HepG2 (cell line): ENCODE measurements around the gene PTCD3. TPM values are rescaled to one million over a fixed set of nuclear protein-coding genes. Genes with fewer than 3 reads are reported as not detected.

ENCODE experiments used
- ARHGAP35 ChIP-seq: sonication (generic); formaldehyde crosslinking; IDR thresholded peaks from 2 replicates; pipeline ENCODE4 v1.9.0; 2022; ENCODE audit warnings: mild to moderate bottlenecking, inconsistent platforms, moderate library complexity, missing genetic modification reagents, borderline replicate concordance
- ATF3 ChIP-seq: sonication (generic); formaldehyde crosslinking; IDR thresholded peaks from 2 replicates; pipeline ENCODE4 v1.4.0; 2020; ENCODE audit warnings: missing genetic modification reagents
- BHLHE40 ChIP-seq: IDR thresholded peaks from 2 replicates; pipeline ENCODE4 v1.6.1; 2011; ENCODE audit warnings: low read length, improper control_type of control experiment
- KLF12 ChIP-seq: sonication (generic); formaldehyde crosslinking; IDR thresholded peaks from 2 replicates; pipeline ENCODE4 v1.4.0; 2020; ENCODE audit warnings: missing genetic modification reagents, borderline replicate concordance
- MTERF4 ChIP-seq: sonication (generic); formaldehyde crosslinking; IDR thresholded peaks from 2 replicates; pipeline ENCODE4 v1.8.0; 2023; ENCODE audit warnings: mild to moderate bottlenecking, missing genetic modification reagents
- RBM22 ChIP-seq: fragments of 200-400 bp; formaldehyde crosslinking; optimal IDR thresholded peaks from 2 replicates; pipeline ENCODE3; 2017; ENCODE audit warnings: mild to moderate bottlenecking, low read length, moderate library complexity
- SRY ChIP-seq: sonication (generic); formaldehyde crosslinking; IDR thresholded peaks from 2 replicates; pipeline ENCODE4 v1.8.0; 2022; ENCODE audit warnings: mild to moderate bottlenecking, missing genetic modification reagents
- TBX3 ChIP-seq: fragments of 450-650 bp; IDR thresholded peaks from 2 replicates; pipeline ENCODE4 v1.6.1; 2017; ENCODE audit warnings: antibody characterized with exemption, mild to moderate bottlenecking, inconsistent platforms, borderline replicate concordance
- TRIM24 ChIP-seq: sonication (generic); formaldehyde crosslinking; IDR thresholded peaks from 2 replicates; pipeline ENCODE4 v1.8.0; 2022; ENCODE audit warnings: mild to moderate bottlenecking, missing genetic modification reagents
- ZC3H4 ChIP-seq: sonication (generic); formaldehyde crosslinking; IDR thresholded peaks from 2 replicates; pipeline ENCODE4 v1.4.0; 2020; ENCODE audit warnings: missing genetic modification reagents, borderline replicate concordance
- ZFYVE20 ChIP-seq: sonication (generic); formaldehyde crosslinking; IDR thresholded peaks from 2 replicates; pipeline ENCODE4 v1.8.0; 2023; ENCODE audit warnings: low read depth, mild to moderate bottlenecking, moderate library complexity, missing genetic modification reagents, borderline replicate concordance
- ZKSCAN1 ChIP-seq: fragments of 150-350 bp; IDR thresholded peaks from 2 replicates; pipeline ENCODE4 v1.6.1; 2014; ENCODE audit warnings: low read length
- ZNF10 ChIP-seq: sonication (generic); formaldehyde crosslinking; IDR thresholded peaks from 2 replicates; pipeline ENCODE4 v1.4.0; 2020; ENCODE audit warnings: mild to moderate bottlenecking, low read depth, missing genetic modification reagents, borderline replicate concordance
- ZNF253 ChIP-seq: sonication (generic); formaldehyde crosslinking; IDR thresholded peaks from 2 replicates; pipeline ENCODE4 v1.8.0; 2022; ENCODE audit warnings: mild to moderate bottlenecking, missing genetic modification reagents, borderline replicate concordance
- ZNF362 ChIP-seq: sonication (generic); formaldehyde crosslinking; IDR thresholded peaks from 2 replicates; pipeline ENCODE4 v1.4.0; 2020; ENCODE audit warnings: missing genetic modification reagents, mild to moderate bottlenecking, borderline replicate concordance
- ZNF543 ChIP-seq: sonication (generic); formaldehyde crosslinking; IDR thresholded peaks from 2 replicates; pipeline ENCODE4 v1.4.0; 2020; ENCODE audit warnings: mild to moderate bottlenecking, missing genetic modification reagents
- ZNF569 ChIP-seq: sonication (generic); formaldehyde crosslinking; IDR thresholded peaks from 2 replicates; pipeline ENCODE4 v1.5.0; 2020; ENCODE audit warnings: mild to moderate bottlenecking, missing genetic modification reagents, moderate library complexity, borderline replicate concordance
- ZNF598 ChIP-seq: sonication (generic); formaldehyde crosslinking; IDR thresholded peaks from 2 replicates; pipeline ENCODE4 v1.5.1; 2020; ENCODE audit warnings: mild to moderate bottlenecking, missing genetic modification reagents, borderline replicate concordance
- ZNF747 ChIP-seq: sonication (generic); formaldehyde crosslinking; IDR thresholded peaks from 2 replicates; pipeline ENCODE4 v1.8.1; 2023; ENCODE audit warnings: missing genetic modification reagents, mild to moderate bottlenecking, borderline replicate concordance
- ZNF772 ChIP-seq: sonication (generic); formaldehyde crosslinking; IDR thresholded peaks from 2 replicates; pipeline ENCODE4 v1.5.0; 2020; ENCODE audit warnings: mild to moderate bottlenecking, missing genetic modification reagents
- ZNF776 ChIP-seq: sonication (generic); formaldehyde crosslinking; IDR thresholded peaks from 2 replicates; pipeline ENCODE4 v1.4.0; 2020; ENCODE audit warnings: mild to moderate bottlenecking, missing genetic modification reagents
- polyA plus RNA-seq, 8 experiments: library from polyadenylated mRNA; depleted of rRNA in 3 of 8; stranded (reverse) in 7 of 8; unstranded in 1 of 8; fragments of >200 nt; fragmentation: Illumina TruSeq in 4 of 8; extraction: Trizol in 4 of 8; gene quantifications; 2 replicates each; pipeline versions ENCODE4 v1.2.1 to v1.2.3, GENCODE V29; 2011 to 2016; ENCODE audit warnings: low read depth in 4 of 8, missing spikeins in 1 of 8, mixed read lengths in 1 of 8; ENCODE audit not compliant: insufficient read depth in 1 of 8
- total RNA-seq, 5 experiments: library from RNA; depleted of rRNA; stranded (reverse); fragments of >200 nt; fragmentation: Illumina TruSeq; extraction: Trizol; gene quantifications; 2 replicates each; pipeline ENCODE4 v1.2.3, GENCODE V29; 2016; ENCODE audit warnings: low read depth in 1 of 5
- TF ChIP-seq, protein P1 (sequence below): fragments of 450-650 bp; IDR thresholded peaks from 2 replicates; pipeline ENCODE4 v1.6.1; 2017
- TF ChIP-seq, protein P2 (sequence below): IDR thresholded peaks from 2 replicates; pipeline ENCODE4 v1.6.1; 2016; ENCODE audit warnings: missing biosample characterization, missing genetic modification reagents, low read depth

PTCD3 gene
- total and polyA plus RNA-seq, 2 of the 13 experiments (the other 11 are each of a cell fraction or from before 2014, with no cell fraction given): 124 to 309 TPM

GRCh38 chr2:86105252-86105968, 625 bp upstream of the PTCD3 start, which contains the start of gene POLR1A (continued):
- TF ChIP-seq, protein P1, sequence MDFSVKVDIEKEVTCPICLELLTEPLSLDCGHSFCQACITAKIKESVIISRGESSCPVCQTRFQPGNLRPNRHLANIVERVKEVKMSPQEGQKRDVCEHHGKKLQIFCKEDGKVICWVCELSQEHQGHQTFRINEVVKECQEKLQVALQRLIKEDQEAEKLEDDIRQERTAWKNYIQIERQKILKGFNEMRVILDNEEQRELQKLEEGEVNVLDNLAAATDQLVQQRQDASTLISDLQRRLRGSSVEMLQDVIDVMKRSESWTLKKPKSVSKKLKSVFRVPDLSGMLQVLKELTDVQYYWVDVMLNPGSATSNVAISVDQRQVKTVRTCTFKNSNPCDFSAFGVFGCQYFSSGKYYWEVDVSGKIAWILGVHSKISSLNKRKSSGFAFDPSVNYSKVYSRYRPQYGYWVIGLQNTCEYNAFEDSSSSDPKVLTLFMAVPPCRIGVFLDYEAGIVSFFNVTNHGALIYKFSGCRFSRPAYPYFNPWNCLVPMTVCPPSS: no peak
- TF ChIP-seq ZNF10 (CRISPR knock-in tag) (no peak), ZNF543 (CRISPR knock-in tag) (no peak), MTERF4 (CRISPR knock-in tag) (peak; percentile 44; the same call in 1 of the 2 replicates), BHLHE40 (no peak), ZNF253 (CRISPR knock-in tag) (no peak), ATF3 (CRISPR knock-in tag) (no peak), ZNF772 (CRISPR knock-in tag) (peak; percentile 67; the same call in 1 of the 2 replicates), ZFYVE20 (CRISPR knock-in tag) (no peak), ZKSCAN1 (no peak), KLF12 (CRISPR knock-in tag) (no peak), ZNF362 (CRISPR knock-in tag) (no peak), ZNF747 (CRISPR knock-in tag) (no peak; the same call in 1 of the 2 replicates), RBM22 (peak; percentile 7), SRY (CRISPR knock-in tag) (no peak), ZNF598 (CRISPR knock-in tag) (peak; percentile 62; the same call in 1 of the 2 replicates), ZNF776 (CRISPR knock-in tag) (no peak), TBX3 (no peak), ZC3H4 (CRISPR knock-in tag) (no peak), TRIM24 (CRISPR knock-in tag) (no peak), ARHGAP35 (CRISPR knock-in tag) (no peak), ZNF569 (CRISPR knock-in tag) (no peak)
- TF ChIP-seq, protein P2, sequence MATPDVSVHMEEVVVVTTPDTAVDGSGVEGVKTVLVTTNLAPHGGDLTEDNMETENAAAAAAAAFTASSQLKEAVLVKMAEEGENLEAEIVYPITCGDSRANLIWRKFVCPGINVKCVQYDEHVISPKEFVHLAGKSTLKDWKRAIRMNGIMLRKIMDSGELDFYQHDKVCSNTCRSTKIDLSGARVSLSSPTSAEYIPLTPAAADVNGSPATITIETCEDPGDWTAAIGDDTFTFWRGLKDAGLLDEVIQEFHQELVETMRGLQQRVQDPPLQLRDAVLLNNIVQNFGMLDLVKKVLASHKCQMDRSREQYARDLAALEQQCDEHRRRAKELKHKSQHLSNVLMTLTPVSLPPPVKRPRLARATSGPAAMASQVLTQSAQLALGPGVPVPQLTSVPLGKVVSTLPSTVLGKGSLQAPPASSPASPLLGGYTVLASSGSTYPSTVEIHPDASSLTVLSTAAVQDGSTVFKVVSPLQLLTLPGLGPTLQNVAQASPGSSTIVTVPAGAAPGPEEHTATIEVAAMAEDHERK: no peak
